ENCODE results near the gene GPX4. TPM values are rescaled to one million over a fixed set of nuclear protein-coding genes. Genes with fewer than 3 reads are reported as not detected.

The GPX4 gene
- total RNA-seq, 1 donor from 2014 or later: 752 TPM

DNA sequence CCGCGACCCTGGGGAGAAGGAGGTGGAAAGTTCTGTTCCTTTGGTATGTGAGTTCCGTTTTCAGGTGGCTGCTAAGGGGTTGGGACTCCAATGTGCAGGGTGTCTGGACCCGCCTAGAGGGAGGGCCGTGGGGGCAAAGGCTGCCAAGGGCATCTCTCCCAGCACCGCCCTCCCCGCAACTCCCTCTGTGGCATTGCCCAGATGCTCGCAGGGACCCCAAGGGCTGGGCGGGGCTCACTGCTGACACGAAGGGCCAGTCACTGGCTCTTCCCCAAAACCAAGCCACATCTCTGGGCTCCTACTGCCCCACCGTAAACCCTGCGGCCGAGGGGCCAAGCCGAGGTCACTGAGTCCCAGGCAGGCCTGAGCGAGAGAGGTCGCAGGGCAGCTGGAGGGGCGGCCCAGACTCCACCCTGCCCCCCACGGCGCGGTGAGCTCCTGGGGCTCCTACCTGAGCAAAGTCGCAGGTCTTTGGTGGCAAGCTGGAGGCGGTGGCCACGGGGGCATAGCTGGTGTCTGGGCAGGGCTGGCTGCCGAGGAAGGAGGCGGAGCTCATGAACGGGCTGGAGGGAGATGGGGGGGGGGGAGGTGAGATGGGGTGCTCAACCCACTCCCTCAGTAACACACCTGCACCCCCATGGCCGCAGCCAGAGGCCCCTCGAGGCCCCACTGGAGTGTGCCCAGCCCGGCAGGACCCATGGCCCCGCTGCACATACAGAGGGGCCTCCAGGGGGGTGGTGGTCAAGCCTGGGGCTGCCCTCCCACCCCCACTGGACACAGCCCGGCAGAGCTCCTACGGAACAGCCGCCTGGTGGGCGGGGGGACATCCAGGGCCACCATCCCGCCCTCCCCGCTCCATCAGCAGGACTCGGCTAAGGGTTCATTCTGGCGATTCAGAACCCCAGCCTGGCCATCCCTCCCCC lies 43.3 kb downstream of the GPX4 start:
- DNase-seq (ENCODE audit: extremely low read depth, low read depth, low spot score): no peak

- DNase-seq (ENCODE audit: extremely low read depth, low read depth, low spot score): no peak
Observed at GRCh38 chr19:1147934-1148549, 44.2 kb downstream of the GPX4 start.

DNA sequence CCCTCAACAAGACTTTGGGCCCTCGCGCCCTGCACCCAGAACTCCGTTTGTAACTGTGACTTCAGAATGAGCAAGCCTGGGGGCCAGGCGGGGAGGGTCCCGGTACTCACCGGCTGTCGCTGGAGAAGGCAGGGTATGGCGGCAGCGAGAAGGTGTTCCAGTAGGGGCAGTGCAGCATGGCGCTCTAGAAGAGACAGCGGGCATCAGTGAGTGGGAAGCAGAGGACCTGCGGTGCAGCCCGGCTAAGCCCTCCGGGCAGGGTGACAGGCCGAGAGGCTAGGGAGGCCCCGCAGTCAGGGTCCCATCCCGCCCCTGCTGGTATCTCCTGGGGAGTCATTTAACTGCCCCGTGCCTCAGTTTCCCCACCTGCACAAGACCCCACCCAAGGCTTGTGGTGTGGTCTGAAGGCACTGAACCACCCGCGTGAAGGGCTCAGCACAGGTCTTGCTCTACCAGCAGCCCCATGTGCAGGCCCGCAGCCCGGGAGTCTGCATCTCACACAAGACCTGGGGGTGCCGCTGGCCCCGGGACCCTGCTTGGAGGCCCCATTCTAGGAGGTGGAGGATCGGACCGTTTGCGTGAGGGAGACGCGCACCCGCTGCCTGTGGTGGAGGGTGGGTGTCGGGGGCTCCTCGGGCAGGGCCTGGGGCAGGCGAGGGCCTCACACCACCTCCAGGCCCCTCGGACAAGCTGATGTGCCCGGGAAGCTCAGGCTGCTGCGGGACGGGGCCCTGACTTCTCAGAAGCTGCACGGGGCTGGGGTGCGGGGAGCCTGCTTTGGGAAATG lies 45.7 kb downstream of the GPX4 start:
- no peak for DNase-seq (ENCODE audit: extremely low read depth, low read depth, low spot score)

- DNase-seq (ENCODE audit: extremely low read depth, low read depth, low spot score): no peak
Observed at GRCh38 chr19:1150333-1151036, 46.7 kb downstream of the GPX4 start.

DNA sequence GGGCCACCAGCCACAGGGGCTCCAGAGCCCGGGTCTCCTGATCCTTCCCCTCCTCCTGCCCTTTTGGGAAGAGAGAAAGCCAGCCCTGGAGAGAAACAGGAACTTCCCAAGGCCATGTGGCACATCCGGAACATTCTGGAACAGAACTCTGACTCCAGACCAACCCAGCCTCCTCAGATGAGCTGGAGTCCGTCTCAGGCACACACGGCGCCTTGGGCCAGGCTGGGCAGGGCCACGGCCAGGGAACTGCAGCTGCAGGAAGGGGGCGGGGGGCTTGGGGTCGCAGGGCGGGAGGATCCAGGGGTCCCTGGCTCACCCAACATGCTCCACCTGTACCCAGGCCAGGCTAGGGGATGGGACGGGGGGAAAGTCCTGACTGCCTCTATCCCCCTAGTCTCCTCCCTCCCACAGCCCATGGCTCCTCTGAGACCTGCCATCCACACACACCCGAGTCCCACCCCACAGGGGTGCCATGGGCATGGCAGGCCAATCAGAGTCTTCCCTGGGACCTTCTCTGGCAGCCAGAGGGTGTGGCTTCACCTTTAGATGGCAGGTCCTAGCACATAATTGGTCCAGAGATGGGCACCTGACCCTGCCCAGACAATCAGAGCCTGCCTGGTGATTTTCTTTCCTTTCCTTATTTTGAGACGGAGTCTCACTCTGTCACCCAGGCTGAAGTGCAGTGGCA lies 47.4 kb downstream of the GPX4 start:
- no peak for DNase-seq (ENCODE audit: extremely low read depth, low read depth, low spot score)

DNA sequence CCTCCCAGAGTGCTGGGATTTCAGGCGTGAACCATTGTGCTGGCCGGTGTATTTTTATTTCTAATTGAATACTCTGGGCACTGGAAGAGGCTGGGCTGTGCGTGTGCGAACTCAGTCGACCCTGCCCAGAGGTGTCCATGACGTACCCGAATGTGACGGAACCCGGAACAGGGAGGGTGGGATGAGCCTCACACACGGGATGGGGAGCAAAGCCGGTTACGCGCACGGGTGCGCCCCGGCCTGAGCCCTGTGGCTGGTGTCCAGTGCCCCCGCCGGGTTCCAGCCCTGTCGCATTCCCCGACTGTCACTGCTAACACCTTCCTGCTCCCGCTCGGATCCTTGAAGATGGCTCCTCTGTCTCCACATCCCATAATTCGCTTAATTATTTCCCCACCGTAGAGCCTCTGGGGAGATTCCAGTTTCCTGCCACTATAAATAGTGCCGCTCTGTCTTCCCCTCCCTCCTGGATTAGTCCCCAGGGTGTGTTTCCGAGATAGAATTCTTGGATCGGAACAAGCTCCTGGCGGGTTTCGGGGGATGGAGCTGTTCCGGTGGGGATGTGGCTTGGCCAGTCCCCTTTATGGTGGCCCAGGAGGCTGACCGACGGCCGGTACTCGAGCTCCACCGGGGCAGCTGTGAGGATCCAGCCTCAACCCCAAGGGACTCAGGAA lies 48.3 kb downstream of the GPX4 start:
- no peak for DNase-seq (ENCODE audit: extremely low read depth, low read depth, low spot score)

GRCh38 chr19:1153891-1154730 lies 50.3 kb downstream of the GPX4 start:
- no peak for DNase-seq (ENCODE audit: extremely low read depth, low read depth, low spot score)

- DNase-seq (ENCODE audit: extremely low read depth, low read depth, low spot score): no peak
Observed at GRCh38 chr19:1154731-1155351, 51.0 kb downstream of the GPX4 start.

GRCh38 chr19:1155352-1156304 lies 51.8 kb downstream of the GPX4 start:
- DNase-seq (ENCODE audit: extremely low read depth, low read depth, low spot score): no peak

Other genes with a start within 250 kb of the GPX4 start
- gene CFD, start 244.3 kb upstream of the GPX4 start, total RNA-seq: 0.24 and 1.2 TPM in 2 replicates
- gene MED16, start 210.8 kb upstream of the GPX4 start, total RNA-seq: 48.2 and 57.1 TPM in 2 replicates
- not detected in 2 replicates for gene RNU6-9, start 210.5 kb upstream of the GPX4 start, total RNA-seq
- 63.2 and 75.7 TPM in 2 replicates for gene R3HDM4, start 190.8 kb upstream of the GPX4 start, total RNA-seq
- 0.12 TPM in 1 of 2 replicates, not detected in the other for gene KISS1R, start 186.7 kb upstream of the GPX4 start, total RNA-seq
- gene ARID3A, start 178.0 kb upstream of the GPX4 start, total RNA-seq: 14.2 and 14.7 TPM in 2 replicates
- gene WDR18, start 119.6 kb upstream of the GPX4 start, total RNA-seq: 56.8 and 78.7 TPM in 2 replicates
- gene GRIN3B, start 103.6 kb upstream of the GPX4 start, total RNA-seq: 8.3 and 12.4 TPM in 2 replicates
- 167 and 260 TPM in 2 replicates for gene TMEM259, start 82.9 kb upstream of the GPX4 start, total RNA-seq
- not detected in 2 replicates for gene RNU6-2, start 82.5 kb upstream of the GPX4 start, total RNA-seq
- gene CNN2, start 77.4 kb upstream of the GPX4 start, total RNA-seq: 271 and 285 TPM in 2 replicates
- gene ABCA7, start 63.9 kb upstream of the GPX4 start, total RNA-seq: 11.8 and 13.3 TPM in 2 replicates
- 23.0 and 27.0 TPM in 2 replicates for gene ARHGAP45, start 36.8 kb upstream of the GPX4 start, total RNA-seq
- 329 and 336 TPM in 2 replicates for gene POLR2E, start 8.6 kb upstream of the GPX4 start, total RNA-seq
- 53.8 and 76.3 TPM in 2 replicates for gene SBNO2, start 70.3 kb downstream of the GPX4 start, total RNA-seq
- 61.8 and 77.7 TPM in 2 replicates for gene STK11, start 101.8 kb downstream of the GPX4 start, total RNA-seq
- 9.8 and 13.9 TPM in 2 replicates for gene CBARP, start 134.0 kb downstream of the GPX4 start, total RNA-seq
- 79.0 and 95.6 TPM in 2 replicates for gene ATP5F1D, start 137.8 kb downstream of the GPX4 start, total RNA-seq
- 43.0 and 78.7 TPM in 2 replicates for gene MIDN, start 144.6 kb downstream of the GPX4 start, total RNA-seq
- gene CIRBP, start 165.3 kb downstream of the GPX4 start, total RNA-seq: 182 and 231 TPM in 2 replicates
- gene FAM174C, start 171.5 kb downstream of the GPX4 start, total RNA-seq: 66.3 and 96.6 TPM in 2 replicates
- 2.6 and 4.8 TPM in 2 replicates for gene EFNA2, start 181.9 kb downstream of the GPX4 start, total RNA-seq

All from glomerular endothelial cell (primary cell).